HG02759 (cell line): ENCODE measurements around the gene GNB3.
"Not testable (repeated sequence)": the region's sequence is repeated elsewhere in the genome, so short reads cannot be mapped to it uniquely, and the experiment has no call there.

Source experiments
- ATAC-seq: cut with Tn5 transposase; IDR thresholded peaks from one replicate; pipeline ENCODE4 v1.9.1; 2021; ENCODE audit warnings: mild to moderate bottlenecking, moderate library complexity; ENCODE audit not compliant: unreplicated experiment

GNB3 gene

GRCh38 chr12:6874015-6874368 is 33.3 kb downstream of the GNB3 start:
- not testable (repeated sequence) for ATAC-seq

DNA sequence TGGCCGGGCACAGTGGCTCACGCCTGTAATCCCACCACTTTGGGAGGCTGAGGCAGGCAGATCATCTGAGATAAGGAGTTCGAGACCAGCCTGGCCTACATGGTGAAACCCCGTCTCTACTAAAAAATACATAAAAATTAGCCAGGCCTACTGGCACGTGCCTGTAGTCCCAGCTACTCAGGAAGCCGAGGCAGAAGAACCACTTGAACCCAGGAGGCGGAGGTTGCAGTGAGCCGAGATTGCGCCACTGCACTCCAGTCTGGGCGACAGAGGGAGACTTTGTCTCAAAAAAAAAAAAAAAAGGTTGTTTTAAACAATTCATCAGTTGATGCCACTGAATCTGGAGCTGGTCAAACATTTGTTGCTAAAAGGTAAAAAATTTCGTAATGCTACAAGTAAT is 39.1 kb downstream of the GNB3 start:
- not testable (repeated sequence) for ATAC-seq

DNA sequence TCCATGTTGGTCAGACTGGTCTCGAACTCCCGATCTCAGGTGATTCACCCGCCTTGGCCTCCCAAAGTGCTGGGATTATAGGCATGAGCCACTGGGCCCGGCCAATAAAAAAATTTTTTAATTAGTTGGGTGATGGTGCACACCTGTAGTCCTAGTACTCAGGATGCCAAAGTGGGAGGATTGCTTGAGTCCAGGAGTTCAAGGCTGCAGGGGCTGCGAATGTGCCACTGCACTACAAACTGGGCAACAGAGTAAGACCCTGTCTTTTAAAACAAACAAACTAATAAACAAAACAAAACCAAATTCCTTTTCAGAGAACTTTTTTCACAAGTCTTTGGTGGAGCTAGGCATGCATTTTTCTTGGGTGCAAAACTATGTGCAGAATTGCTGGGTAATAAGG is 42.5 kb downstream of the GNB3 start:
- ATAC-seq, result no peak

- ATAC-seq, result no peak
Measured at GRCh38 chr12:6883683-6884082, 43.0 kb downstream of the GNB3 start.

GRCh38 chr12:6884539-6884938 is 43.8 kb downstream of the GNB3 start:
- ATAC-seq, result no peak

DNA sequence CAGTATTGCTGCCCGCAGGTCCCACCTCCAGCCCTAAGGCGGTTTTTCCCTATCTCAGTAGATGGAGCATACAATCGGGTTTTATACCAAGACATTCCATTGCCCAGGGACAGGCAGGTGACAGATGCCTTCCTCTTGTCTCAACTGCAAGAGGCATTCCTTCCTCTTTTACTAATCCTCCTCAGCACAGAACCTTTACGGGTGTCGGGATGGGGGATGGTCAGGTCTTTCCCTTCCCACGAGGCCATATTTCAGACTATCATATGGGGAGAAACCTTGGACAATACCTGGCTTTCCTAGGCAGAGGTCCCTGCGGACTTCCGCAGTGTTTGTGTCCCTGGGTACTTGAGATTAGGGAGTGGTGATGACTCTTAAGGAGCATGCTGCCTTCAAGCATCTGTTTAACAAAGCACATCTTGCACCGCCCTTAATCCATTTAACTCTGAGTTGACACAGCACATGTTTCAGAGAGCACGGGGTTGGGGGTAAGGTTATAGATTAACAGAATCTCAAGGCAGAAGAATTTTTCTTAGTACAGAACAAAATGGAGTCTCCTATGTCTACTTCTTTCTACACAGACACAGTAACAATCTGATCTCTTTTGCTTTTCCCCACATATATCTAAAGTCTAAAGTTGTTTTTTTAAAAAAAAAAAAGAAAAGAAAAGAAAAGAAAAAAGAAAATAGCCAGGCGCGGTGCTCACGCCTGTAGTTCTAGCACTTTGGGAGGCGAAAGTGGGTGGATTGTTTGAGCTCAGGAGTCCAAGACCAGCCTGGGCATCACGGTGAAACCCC is 45.7 kb downstream of the GNB3 start:
- ATAC-seq, result not testable (repeated sequence)

DNA sequence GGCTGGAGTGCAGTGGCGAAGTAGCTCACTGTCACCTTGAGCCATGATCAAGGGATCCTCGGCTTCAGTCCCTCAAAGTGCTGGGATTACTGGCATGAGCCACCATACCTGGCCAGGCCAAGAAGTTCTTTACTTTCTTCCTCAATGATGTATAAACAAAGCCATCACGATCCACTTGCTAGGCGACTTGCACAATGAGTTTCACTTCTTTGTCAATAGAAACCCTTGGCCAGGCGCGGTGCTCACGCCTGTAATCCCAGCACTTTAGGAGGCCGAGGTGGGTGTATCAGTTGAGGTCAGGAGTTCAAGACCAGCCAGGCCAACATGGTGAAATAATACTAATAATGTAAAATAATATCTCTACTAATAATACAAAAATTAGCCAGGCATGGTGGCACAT is 46.7 kb downstream of the GNB3 start:
- no peak for ATAC-seq

DNA sequence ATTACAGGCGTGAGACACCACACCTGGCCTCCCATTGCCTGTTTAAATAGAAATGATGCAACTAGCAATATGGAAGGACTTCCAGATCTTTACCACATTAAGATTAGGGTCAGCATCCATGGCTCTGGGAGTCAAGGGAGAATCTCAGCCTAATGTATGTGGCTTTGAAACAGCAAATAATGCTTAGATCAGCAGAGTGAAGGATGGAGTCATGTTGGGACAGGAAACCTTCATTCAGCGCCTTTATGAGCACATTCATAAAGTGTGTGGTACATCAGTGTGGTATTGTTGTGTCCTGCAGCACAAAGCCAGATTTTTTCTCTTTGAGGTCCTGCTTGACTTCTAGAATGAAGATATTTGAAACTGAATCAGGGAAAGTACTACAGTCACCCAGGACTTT is 47.6 kb downstream of the GNB3 start:
- ATAC-seq, result no peak

GRCh38 chr12:6888794-6889193 is 48.1 kb downstream of the GNB3 start:
- not testable (repeated sequence) for ATAC-seq

GRCh38 chr12:6889775-6890573 is 49.2 kb downstream of the GNB3 start:
- not testable (repeated sequence) for ATAC-seq

DNA sequence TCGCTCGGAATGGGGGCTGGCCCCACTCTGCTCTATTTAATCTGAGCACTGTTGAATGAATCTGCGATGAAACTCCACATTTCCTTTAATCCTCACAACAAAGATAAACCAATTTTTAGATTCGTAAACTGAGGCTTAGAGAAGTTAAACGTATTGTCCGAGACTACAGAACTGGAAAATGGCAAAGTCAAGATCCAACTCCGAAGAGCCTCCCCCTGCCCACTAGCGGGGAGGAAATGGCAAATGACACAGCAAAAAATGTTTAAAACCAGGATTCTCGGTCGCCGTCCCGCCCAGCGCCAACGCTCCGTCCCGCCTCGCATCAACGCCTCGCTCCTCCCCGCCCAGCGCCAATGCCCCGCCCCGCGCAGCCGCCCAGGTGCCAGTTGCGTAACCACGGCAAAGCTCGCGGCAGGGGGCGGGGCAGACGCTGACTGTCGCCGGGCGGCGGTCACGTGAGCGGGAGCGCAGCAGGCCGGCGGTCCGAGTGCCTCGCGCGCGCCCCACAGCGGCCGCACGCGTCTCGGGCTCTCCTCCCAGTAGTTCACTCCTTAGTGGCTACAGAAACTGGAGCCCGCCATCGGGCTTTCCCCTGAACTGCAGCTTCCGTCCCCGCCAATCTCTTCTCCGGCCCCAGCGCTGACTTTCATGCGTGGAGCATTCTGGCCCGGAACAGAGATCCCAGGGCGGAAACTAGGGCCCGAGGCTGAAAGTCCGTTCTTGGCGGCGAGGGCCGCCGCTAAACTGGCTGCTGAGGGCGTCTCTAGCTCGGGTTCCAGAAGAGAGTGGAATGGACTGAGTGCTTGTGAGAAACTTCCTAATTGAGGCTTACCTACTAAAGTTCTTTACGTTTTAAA is 50.3 kb downstream of the GNB3 start:
- ATAC-seq, result peak; percentile 96

- ATAC-seq, result no peak
Measured at GRCh38 chr12:6891646-6892001, 50.9 kb downstream of the GNB3 start.

DNA sequence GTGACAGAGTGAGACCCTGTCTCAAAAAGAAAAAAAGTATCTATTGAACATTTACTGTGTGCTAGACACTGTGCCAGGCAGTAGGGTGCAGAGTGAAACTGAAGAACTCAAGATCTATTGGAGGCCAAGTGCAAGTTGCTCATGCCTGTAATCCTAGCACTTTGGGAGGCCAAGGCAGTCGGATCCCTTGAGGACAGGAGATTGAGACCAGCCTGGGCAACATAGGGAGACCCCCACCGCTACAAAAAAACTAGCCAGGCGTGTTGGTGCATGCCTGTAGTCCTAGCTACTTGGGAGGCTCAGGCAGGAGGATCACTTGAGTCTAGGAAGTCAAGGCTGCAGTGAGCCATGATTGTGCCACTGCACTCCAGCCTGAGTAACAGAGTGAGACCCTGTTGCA is 52.0 kb downstream of the GNB3 start:
- ATAC-seq, result not testable (repeated sequence)

DNA sequence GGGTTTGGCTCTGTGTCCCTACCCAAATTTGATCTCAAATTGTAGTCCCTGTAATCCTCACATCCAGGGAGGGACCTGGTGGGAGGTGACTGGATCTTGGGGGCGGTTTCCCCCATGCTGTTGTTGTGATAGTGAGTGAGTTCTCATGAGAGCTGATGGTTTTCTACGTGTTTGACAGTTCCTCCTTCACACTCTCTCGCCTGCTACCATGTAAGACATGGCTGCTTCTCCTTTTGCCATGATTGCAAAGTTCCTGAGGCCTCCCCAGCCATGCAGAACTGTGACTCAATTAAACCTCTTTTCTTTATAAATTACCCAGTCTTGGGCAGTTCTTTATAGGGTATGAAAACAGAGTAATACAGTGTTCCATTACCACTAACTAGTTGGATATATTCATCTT is 53.6 kb downstream of the GNB3 start:
- no peak for ATAC-seq
